Subcutaneous adipose tissue (tissue), 4 donors: Measurements from ENCODE around the gene ZC3H13. TPM values are rescaled to one million over a fixed set of nuclear protein-coding genes. Genes with fewer than 3 reads are reported as not detected.

Experiments used
- CTCF ChIP-seq: fragments of 450-650 bp; IDR thresholded peaks from one replicate; pipeline ENCODE4 v1.5.1; 2016; ENCODE audit warnings: low read depth, mild to moderate bottlenecking, control low read depth, antibody characterized with exemption, moderate library complexity
- total RNA-seq, 4 donors: library from RNA; depleted of rRNA; stranded (reverse); fragments of >200 nt; gene quantifications; one replicate each; pipeline ENCODE4 v1.1.0, GENCODE V29; 2016

Gene ZC3H13
- total RNA-seq, 4 donors from 2014 or later, result 24.6 to 58.9 (median 28.9) TPM

- no peak for TF ChIP-seq CTCF
Observed at GRCh38 chr13:46008631-46009030, 43.9 kb downstream of the ZC3H13 start.

GRCh38 chr13:46006688-46007452, 45.7 kb downstream of the ZC3H13 start:
- TF ChIP-seq CTCF, result no peak

GRCh38 chr13:46004491-46004890, 48.1 kb downstream of the ZC3H13 start:
- TF ChIP-seq CTCF, result no peak

- no peak for TF ChIP-seq CTCF
Observed at GRCh38 chr13:45996631-45997030, 55.9 kb downstream of the ZC3H13 start.

- no peak for TF ChIP-seq CTCF
Observed at GRCh38 chr13:45995245-45995644, 57.3 kb downstream of the ZC3H13 start.

- TF ChIP-seq CTCF, result no peak
Observed at GRCh38 chr13:45994752-45995151, 57.8 kb downstream of the ZC3H13 start.

GRCh38 chr13:45989607-45990006, 62.9 kb downstream of the ZC3H13 start:
- TF ChIP-seq CTCF, result no peak
